Measurements from ENCODE around the gene RRAS2.
"Not testable (repeated sequence)": the region's sequence is repeated elsewhere in the genome, so short reads cannot be mapped to it uniquely, and the experiment has no call there.

The RRAS2 gene

GRCh38 chr11:14370496-14370895 is 11.5 kb upstream of the RRAS2 start:
- no peak for DNase-seq

- no peak for DNase-seq
Measured at GRCh38 chr11:14369598-14369997, 10.6 kb upstream of the RRAS2 start.

- no peak for DNase-seq
Measured at GRCh38 chr11:14366936-14367335, 8.0 kb upstream of the RRAS2 start.

- DNase-seq: no peak
Measured at GRCh38 chr11:14364322-14364721, 5.3 kb upstream of the RRAS2 start.

GRCh38 chr11:14362611-14363010 is 3.6 kb upstream of the RRAS2 start:
- DNase-seq: no peak

GRCh38 chr11:14361951-14362350 is 3.0 kb upstream of the RRAS2 start:
- DNase-seq: no peak

GRCh38 chr11:14360976-14361375 is 2.0 kb upstream of the RRAS2 start:
- DNase-seq: no peak

- no peak for DNase-seq
Measured at GRCh38 chr11:14359501-14360031, 583 bp upstream of the RRAS2 start.

GRCh38 chr11:14357881-14358728 is 878 bp downstream of the RRAS2 start:
- peak; percentile 39 for DNase-seq

- DNase-seq: no peak
Measured at GRCh38 chr11:14356342-14356741, 2.6 kb downstream of the RRAS2 start.

GRCh38 chr11:14354604-14355003 is 4.4 kb downstream of the RRAS2 start:
- not testable (repeated sequence) for DNase-seq

GRCh38 chr11:14350716-14351238 is 8.2 kb downstream of the RRAS2 start:
- DNase-seq: no peak

GRCh38 chr11:14350215-14350614 is 8.8 kb downstream of the RRAS2 start:
- DNase-seq: no peak

GRCh38 chr11:14347991-14348390 is 11.0 kb downstream of the RRAS2 start:
- no peak for DNase-seq

GRCh38 chr11:14347494-14347893 is 11.5 kb downstream of the RRAS2 start:
- DNase-seq: no peak

- DNase-seq: no peak
Measured at GRCh38 chr11:14346303-14346955, 12.6 kb downstream of the RRAS2 start.

- no peak for DNase-seq
Measured at GRCh38 chr11:14345668-14346067, 13.3 kb downstream of the RRAS2 start.

GRCh38 chr11:14345016-14345415 is 14.0 kb downstream of the RRAS2 start:
- DNase-seq: not testable (repeated sequence)

- DNase-seq: no peak
Measured at GRCh38 chr11:14342906-14343305, 16.1 kb downstream of the RRAS2 start.

- no peak for DNase-seq
Measured at GRCh38 chr11:14341968-14342367, 17.0 kb downstream of the RRAS2 start.

GRCh38 chr11:14340721-14341120 is 18.3 kb downstream of the RRAS2 start:
- DNase-seq: no peak

GRCh38 chr11:14339356-14339755 is 19.6 kb downstream of the RRAS2 start:
- no peak for DNase-seq
